Left ventricle myocardium inferior (tissue), 1 donor: Measurements from ENCODE around the gene TNN. TPM values are rescaled to one million over a fixed set of nuclear protein-coding genes. Genes with fewer than 3 reads are reported as not detected.

Source experiments
- DNase-seq: peaks from one replicate; pipeline ENCODE4 v3.0.0-alpha.2; 2020
- H3K27ac ChIP-seq: fragments of 200-600 bp; replicated peaks from 2 replicates; pipeline ENCODE4 v1.8.0; 2021
- H3K27me3 ChIP-seq: fragments of 200-600 bp; 2 replicates; pipeline ENCODE4 v1.8.0; 2021; ENCODE audit warnings: low read depth
- H3K36me3 ChIP-seq: fragments of 200-600 bp; 2 replicates; pipeline ENCODE4 v1.8.0; 2021
- H3K4me1 ChIP-seq: fragments of 200-600 bp; 2 replicates; pipeline ENCODE4 v1.8.0; 2021
- H3K4me3 ChIP-seq: fragments of 200-600 bp; 2 replicates; pipeline ENCODE4 v1.8.0; 2021; ENCODE audit warnings: mild to moderate bottlenecking, moderate library complexity
- H3K9me3 ChIP-seq: fragments of 200-600 bp; replicated peaks from 2 replicates; pipeline ENCODE4 v1.8.0; 2021
- intact Hi-C: fragments of 100-400 bp; cut with micrococcal nuclease; formaldehyde crosslinking; loops from one replicate; pipeline ENCODE4 v1.11.0; 2022
- total RNA-seq: library from RNA; stranded (reverse); fragmentation: NEBNext Ultra II Directional; extraction: Animal tissue kit (Norgen Biotek cat#: 25700); gene quantifications from one replicate; pipeline ENCODE4 v1.2.1, GENCODE V29; 2021
- TF ChIP-seq, protein P1 (sequence below): fragments of 200-600 bp; IDR thresholded peaks from 2 replicates; pipeline ENCODE4 v1.8.0; 2021; ENCODE audit warnings: antibody characterized with exemption, mild to moderate bottlenecking, borderline replicate concordance
- donor health status: DM: no; HTN: yes; CAD: no; lungs with severe emphysema.

Gene TNN
- total RNA-seq, 1 donor from 2014 or later, result not detected

- no peak for DNase-seq
- Histone ChIP-seq H3K9me3 (no peaks in the 10 kb centered on the region), H3K4me3 (peak overlapping the region; percentile 33), H3K36me3 (no peaks in the 10 kb centered on the region), H3K27me3 (peaks cover 65% of the 10 kb centered on the region), H3K27ac (peak overlapping the region; percentile 69), H3K4me1 (peaks cover 24% of the 10 kb centered on the region)
- TF ChIP-seq, protein P1, sequence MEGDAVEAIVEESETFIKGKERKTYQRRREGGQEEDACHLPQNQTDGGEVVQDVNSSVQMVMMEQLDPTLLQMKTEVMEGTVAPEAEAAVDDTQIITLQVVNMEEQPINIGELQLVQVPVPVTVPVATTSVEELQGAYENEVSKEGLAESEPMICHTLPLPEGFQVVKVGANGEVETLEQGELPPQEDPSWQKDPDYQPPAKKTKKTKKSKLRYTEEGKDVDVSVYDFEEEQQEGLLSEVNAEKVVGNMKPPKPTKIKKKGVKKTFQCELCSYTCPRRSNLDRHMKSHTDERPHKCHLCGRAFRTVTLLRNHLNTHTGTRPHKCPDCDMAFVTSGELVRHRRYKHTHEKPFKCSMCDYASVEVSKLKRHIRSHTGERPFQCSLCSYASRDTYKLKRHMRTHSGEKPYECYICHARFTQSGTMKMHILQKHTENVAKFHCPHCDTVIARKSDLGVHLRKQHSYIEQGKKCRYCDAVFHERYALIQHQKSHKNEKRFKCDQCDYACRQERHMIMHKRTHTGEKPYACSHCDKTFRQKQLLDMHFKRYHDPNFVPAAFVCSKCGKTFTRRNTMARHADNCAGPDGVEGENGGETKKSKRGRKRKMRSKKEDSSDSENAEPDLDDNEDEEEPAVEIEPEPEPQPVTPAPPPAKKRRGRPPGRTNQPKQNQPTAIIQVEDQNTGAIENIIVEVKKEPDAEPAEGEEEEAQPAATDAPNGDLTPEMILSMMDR, result no peak
- intact Hi-C loops, result no loop called here
Observed at GRCh38 chr1:175071276-175071943, 3.8 kb downstream of the TNN start.

DNA sequence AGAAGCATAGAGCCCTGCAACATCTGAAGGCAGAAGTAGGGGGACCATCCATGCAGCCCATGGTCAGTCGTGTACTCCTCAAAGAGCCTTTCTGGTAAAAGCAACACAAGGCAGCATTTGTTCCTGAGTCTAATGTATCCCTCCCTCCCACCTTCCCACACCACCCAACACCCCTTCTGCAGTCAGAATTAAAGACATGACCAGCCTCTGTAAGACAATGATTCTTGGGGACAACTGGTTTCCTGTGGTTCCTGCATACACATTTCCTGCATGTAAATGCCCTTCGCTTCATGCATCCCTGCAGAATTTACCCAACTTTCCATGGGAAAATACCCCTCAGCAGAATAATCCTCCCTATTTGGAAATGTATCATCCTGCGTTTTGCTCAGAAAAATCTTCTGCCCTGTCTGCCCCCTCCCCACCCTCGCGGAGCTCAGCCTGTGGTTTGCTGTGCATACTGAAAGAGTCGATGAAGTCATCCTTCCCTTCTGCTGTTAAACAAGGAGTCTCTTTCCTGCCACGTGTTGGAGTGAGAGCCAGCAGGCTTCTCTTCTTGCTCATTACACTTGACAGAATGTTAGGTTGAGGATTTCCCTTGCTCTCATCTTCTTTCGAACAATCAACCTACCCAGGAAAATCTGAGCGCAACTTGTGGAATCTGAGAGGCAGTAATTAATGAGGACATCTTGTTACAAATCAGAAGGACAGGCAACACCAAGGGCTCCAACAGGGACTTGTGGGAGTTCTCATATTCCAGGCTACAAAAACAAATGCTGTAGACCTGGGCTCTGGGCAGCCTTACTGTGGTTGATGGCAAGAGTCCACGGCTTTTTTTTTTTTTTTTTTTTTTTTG is 4.7 kb downstream of the TNN start:
- peaks cover 65% of the 10 kb centered on the region for H3K27me3 ChIP-seq
- TF ChIP-seq, protein P1, result no peak
- H3K9me3 ChIP-seq, result no peaks in the 10 kb centered on the region
- peaks cover 24% of the 10 kb centered on the region for H3K4me1 ChIP-seq
- peak; percentile 40 for DNase-seq
- H3K4me3 ChIP-seq, result peak overlapping the region; percentile 33
- H3K27ac ChIP-seq, result peak overlapping the region; percentile 69
- intact Hi-C loops, result no loop called here
- H3K36me3 ChIP-seq, result no peaks in the 10 kb centered on the region

- no peaks in the 10 kb centered on the region for H3K36me3 ChIP-seq
- H3K27ac ChIP-seq, result peak overlapping the region; percentile 69
- peaks cover 24% of the 10 kb centered on the region for H3K4me1 ChIP-seq
- intact Hi-C loops, result no loop called here
- no peaks in the 10 kb centered on the region for H3K9me3 ChIP-seq
- no peak for DNase-seq
- no peak overlapping the region for H3K4me3 ChIP-seq
- TF ChIP-seq, protein P1, result no peak
- H3K27me3 ChIP-seq, result peaks cover 59% of the 10 kb centered on the region
Observed at GRCh38 chr1:175073061-175073460, 5.4 kb downstream of the TNN start.

DNA sequence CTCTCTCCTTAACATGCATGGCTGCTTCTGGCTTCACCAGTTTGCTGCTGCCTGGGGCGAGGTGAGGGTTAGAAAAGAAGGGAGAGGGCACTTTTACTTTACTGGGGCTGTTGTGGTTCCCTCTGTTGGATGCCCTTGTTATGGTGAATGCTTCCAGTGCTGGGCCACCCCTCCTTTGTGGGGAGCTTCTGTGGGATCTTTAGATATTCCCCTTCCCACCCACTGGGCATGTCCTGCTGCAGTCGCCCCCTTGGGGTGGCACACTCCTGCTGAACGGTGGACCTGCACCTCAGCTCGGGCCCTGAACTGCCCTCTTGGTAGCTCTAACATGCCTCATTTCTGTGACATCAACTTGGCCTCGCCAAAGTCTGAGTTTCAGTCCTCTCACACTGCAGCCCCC is 6.0 kb downstream of the TNN start:
- intact Hi-C loops, result no loop called here

More for the DNA sequence above, 6.0 kb downstream of the TNN start:
- no peaks in the 10 kb centered on the region for H3K9me3 ChIP-seq
- H3K4me1 ChIP-seq, result peaks cover 24% of the 10 kb centered on the region
- no peak for DNase-seq
- H3K36me3 ChIP-seq, result no peaks in the 10 kb centered on the region
- peaks cover 59% of the 10 kb centered on the region for H3K27me3 ChIP-seq
- H3K27ac ChIP-seq, result peak overlapping the region; percentile 69
- H3K4me3 ChIP-seq, result no peak overlapping the region
- TF ChIP-seq, protein P1, result no peak
